HG02870 (cell line): ENCODE data around the gene BEND2.
"Not testable (repeated sequence)": the region's sequence is repeated elsewhere in the genome, so short reads cannot be mapped to it uniquely, and the experiment has no call there.

ENCODE experiments used
- ATAC-seq: cut with Tn5 transposase; IDR thresholded peaks from one replicate; pipeline ENCODE4 v1.9.1; 2021; ENCODE audit warnings: mild to moderate bottlenecking, moderate library complexity; ENCODE audit not compliant: unreplicated experiment

The BEND2 gene

DNA sequence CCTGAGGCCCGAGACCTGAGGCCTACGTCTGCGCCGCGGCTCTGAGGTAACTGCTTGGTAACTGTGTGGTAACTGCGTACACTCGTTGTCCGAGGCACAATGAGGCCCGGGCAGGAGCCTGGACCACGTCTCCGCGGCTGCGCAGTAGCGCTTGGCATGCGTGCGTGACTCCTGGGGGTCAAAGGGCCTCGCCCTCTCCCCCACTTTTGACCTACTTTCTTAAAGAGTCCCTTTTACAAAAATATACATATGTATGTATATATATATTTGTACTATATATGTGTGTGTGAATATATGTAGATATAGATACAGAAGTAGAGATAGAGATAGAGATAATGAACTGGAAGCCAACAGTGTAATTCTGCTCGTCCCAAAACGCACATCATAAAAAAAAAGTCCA lies at the start of gene BEND2:
Gene BEND2, minus strand, starts transcription at position 101 of the 400 bp plus-strand sequence. CDS start 136 bp downstream, outside the sequence.
- no peak for ATAC-seq

DNA sequence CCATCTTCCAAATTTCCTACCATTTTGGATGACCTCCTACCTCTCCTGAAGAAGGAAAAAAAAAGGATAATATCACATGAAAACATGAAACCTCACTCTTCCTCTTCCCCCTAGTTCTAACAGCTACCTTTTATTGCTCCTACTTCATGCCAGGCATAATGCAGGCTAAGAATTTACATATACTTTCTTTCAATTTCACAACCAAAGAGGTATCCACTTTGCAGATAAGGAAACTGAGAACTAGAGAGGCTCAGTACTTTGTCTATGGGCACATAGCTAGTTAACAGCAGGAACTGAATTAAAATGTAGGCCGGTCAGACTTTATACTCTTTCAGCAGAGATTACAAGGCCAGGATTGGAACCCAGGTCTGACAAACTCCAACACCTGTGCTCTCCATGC lies 34.4 kb upstream of the BEND2 start:
- no peak for ATAC-seq

DNA sequence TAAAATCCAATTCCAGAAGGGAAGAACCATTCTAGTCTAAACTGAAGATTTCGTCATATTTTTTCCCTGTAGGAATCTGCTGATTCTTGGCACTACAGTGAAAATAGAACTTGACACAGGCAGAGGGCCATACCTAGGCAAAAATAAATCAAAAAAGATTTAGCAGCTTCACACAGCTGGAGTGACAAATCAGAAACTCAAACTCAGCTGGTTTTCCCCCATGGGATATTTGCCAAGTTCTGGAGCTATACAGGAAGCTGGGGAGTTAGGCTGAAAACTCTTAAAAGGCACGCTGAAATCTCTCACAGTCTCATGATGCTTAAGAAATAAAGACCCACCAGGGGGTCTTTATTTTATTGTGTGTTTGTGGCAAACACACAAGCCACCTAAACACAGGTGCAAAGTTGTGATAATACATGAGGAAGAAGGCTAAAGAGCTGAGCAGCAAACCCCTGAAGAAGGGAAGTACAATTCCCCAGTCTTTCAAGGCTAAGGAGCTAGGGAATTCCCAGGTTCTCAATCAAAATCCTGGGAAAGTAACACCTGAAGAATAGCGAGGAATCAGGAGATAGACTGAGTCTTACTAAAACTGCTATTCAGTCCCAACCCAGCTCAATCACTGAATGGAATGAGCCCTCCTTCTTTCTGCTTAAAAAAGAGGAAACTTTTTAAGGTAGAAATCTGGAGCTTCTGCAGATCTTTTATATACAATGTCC lies 32.1 kb upstream of the BEND2 start:
- no peak for ATAC-seq

DNA sequence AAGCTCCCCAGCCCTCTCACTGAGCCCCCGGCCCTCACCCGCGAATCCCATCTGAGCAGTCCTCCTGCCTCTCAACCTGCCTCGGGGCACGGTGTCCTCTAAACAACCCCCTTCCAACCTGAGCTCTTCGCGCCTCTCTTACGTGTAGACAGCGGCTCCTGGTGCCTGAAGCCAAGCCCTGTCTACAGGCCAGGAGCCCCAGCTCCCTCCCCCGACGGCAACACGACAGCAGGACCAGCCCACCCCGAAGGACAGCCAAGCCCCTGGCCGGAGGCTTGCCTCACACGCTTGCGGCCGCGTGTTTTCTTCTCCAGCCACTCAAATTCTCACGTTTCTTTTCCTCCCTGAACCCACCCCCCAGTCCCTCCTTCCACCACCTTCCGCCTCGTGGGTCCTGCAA lies 9.0 kb upstream of the BEND2 start:
- not testable (repeated sequence) for ATAC-seq

DNA sequence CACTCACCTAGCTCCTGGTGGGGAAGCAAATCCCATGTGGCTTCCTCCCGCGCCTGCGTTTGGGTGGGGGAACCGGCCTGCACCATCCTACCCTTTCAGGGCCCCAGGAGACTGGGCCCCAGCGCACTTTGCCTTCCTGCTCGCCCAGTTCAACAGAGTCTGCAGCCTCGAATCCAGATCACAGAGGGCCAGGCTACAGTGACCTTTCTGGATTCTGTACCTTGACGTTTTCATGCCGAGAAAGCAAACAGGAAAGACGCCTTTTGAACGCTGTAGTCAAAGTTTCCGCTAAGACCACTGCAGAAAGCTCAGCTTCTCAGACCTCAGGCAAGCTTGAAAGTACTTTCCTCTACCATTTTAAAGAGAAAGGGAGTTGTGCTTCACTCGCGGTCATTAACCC lies 7.4 kb upstream of the BEND2 start:
- ATAC-seq, result no peak

DNA sequence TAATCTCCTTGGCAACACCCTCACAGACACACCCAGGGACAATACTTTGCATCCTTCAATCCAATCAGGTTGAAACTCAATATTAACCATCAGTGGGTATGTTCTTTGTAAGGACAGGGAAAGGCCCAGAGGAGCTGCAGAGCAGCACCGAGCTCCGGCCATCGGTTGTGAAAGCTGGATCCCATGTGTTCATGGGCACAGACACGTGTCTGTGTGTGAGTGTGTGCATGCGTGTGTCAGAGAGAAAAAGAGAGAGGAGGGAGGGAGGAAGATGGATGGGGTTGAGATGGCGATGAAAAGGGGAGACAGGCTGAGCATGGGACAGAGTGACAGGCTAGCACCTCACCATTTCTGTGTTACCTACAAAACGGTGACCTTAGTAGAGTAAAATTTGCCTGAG lies 6.8 kb upstream of the BEND2 start:
- no peak for ATAC-seq

DNA sequence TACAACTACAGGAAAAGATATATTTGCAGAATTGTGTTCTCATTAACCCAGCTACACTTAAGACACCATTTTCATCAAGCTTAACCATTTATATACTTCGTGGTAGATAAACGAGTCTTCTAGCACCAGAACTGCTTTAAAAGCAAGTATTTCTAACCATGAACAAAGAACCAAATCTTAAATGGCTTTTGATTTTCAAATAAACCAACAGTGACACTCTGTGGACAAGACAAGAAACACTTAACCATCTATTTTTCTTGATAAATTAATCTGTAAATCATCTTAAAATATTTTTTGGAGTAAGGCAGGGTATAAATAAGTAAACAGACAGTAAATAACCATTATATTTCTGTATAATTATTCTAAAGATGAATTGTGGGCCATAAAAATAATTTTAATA lies 10.2 kb downstream of the BEND2 start:
- no peak for ATAC-seq

DNA sequence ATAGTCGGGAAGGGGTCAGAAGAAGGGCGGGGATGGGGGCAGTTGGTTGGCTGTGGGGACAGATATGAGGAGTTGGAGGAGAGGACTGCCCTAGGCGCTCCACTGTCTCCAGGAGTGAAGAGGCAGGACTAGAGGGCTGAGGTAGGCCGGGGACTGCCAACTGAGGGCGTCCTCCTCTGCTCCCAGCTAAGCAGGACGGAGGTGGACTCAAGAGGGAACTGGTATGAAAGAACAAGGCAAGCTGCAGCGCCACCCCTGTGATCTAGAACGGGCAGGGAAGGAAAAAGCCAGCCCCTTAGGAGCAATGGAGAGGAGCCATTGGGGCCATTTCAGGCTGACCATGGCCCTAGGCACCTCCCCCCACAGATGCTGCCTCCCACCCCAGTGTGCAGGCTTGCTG lies 14.0 kb downstream of the BEND2 start:
- ATAC-seq, result no peak

DNA sequence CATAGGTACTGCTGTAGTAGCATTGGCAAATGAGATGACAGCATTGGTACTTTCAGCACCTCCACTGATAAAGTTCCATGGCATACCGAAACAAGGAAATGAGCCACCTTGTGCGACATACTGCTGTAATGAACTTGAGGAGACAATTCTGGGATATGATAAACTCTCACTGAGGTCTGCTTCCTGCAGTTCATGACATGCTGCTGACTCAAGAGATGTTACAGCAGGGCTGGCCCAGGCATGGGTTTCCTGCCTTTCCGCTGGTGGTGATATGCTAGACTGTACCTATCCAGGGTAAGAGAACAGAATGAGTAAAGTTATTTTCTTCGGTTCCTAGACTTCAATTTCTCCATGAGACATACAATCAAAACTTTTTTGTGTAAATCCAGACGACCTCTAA lies 17.1 kb downstream of the BEND2 start:
- no peak for ATAC-seq

DNA sequence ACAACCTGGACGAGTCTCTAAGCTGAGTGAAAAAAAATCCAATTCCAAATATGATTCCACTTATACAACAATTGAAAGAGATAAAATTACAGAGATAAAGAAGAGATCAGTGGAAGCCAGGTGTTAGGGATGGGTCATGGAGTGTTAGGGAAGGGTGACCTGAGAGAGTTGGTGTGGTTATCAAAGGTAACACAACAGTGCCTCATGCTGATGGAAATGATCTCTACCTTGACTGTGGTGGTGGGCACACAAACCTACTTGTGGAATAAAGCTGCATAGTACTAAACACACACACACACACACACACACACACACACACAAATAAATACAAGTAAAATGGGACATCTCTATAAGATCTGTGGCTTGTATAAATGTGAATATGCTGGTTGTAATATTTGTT lies 26.0 kb downstream of the BEND2 start:
- ATAC-seq, result no peak

DNA sequence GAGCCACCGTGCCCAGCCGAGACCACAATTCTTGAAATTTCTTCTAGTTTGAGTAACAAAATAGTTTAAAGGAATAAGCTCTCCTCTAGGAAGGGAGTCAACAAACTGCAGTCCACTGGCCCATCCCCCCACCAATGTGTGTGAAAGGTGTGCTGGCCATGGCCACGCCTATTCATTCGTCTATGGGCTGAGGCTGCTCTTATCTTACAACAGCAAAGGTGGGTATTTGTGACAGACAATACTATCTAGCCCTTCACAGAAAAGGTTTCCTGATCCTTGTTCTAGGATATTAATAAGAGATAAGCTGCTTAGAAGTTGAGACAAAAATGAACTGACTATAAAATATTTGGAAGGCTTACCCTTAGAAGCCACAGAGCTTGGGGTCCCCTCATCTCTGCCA lies 41.2 kb downstream of the BEND2 start:
- ATAC-seq, result no peak

DNA sequence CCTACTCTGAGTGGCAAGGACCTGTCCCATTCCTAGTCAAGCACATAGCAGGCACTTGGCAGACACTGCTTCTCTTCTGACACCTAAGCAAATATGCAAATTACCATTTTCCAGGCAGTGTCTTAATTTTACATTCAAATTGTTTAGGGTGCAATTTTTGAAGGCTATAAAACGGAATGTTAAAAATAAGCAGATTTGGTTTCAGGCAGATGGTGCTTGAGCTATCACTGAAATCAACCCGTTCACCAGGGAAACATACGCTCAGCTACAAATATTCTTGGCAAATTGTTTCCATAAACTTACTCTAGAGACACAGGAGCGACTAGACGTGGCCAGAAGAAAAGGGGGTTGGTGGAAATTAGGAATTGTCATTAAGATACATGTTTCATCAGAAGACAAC lies 45.7 kb downstream of the BEND2 start:
- no peak for ATAC-seq

DNA sequence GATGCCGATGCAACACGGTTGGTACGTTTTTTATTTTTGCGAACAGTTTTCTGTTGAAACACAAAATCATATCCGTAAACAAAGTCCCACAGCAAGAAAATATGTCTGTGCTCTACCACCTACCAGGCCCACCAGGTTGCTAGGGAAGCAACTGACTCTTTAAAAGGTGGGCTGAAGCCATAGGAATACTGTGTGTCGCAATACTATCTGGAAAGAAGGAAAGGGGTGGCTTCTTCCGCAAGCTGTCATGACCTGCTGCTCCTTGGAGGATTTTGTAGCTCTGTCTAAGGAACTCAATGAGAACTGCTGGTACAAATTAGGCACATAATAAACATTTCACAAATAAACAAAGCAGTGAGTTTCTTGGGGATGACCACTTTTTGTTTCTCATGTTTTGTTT lies 46.5 kb downstream of the BEND2 start:
- ATAC-seq, result no peak

DNA sequence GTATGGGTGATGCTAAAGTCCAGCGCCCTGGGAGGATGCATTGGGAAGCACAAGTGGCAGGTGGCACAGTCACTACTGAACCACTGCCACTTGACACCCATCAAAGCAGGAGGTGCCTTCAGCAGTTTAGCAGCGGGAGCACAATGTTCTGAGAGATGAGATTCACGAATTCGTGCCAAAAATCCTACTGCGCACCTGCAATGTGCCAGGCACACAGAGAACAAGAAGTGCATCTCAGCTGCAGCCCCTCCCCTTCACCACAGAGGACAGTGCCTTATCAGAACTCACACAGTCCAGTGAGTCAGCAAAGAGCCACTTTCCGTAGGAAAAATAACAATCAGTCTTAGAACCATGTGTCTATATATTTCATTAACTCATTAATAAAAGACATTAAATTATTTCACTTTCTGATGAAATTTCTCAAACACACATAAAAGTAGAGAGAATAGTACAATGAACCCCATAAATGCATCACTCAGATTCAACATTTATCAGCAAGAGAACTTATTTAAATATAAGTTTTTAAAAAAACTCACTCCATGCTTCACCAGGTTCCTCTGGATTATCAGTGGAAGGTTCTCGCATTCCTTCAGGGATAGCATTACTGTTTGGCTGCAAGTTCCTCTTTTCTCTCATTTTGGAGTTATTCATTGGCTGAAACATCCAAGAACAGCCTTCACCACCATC lies 47.0 kb downstream of the BEND2 start:
- no peak for ATAC-seq

DNA sequence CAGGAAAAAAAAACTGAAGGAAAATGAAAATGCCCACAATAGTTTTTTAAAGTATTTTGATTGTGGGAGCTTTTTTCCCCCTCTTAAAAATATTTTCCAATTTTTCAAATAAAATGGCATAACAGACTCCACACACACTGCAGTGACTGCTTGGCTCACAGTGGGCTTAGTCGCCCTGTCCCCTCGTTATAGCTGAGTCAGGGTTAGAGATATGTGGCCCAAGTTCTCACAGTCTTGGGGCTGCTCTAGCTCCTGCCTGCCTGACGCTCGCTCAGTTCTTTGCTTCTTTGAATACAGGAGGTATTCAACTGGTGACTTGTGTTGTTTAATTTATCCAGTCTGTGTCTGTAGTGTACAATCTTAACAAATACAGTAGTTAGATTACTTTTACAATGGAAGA lies 47.7 kb downstream of the BEND2 start:
- no peak for ATAC-seq

DNA sequence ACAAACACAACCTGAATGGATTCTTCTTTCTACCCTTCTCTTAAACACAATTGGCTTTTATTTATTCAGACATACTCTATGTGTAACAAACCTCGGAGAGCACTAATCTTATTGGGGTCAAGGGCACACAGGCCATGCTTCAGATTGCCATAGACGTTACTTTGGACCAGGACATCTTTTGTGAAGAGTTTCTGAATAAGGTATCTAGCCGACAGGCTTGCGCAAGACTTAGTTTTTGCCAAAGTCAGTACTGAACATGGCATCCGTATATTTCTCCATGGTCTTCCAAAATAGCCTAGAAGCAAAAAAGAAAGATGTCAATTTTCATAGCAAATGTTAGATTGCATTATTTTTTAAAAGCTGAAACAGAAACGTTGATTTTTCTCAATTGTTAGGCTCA lies 49.8 kb downstream of the BEND2 start:
- ATAC-seq, result no peak

DNA sequence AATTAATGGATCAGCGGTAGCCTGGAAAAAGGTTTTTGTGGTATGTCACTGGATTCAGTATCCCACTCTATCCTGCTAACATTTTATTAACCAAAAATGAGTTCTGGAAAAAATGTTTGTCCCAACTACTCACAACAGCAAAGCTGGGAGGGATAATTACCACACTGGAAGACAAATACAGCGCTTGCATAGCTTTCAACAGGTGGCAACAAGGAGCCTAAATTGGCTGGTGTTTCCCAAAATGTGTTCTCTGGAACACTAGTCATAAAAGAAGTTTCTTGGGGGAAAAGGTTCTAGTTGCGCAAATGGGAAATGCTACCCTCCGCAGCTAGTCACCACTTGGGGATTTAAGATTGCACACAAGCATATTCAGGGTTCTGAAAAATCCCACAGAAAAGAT lies 54.6 kb downstream of the BEND2 start:
- no peak for ATAC-seq

DNA sequence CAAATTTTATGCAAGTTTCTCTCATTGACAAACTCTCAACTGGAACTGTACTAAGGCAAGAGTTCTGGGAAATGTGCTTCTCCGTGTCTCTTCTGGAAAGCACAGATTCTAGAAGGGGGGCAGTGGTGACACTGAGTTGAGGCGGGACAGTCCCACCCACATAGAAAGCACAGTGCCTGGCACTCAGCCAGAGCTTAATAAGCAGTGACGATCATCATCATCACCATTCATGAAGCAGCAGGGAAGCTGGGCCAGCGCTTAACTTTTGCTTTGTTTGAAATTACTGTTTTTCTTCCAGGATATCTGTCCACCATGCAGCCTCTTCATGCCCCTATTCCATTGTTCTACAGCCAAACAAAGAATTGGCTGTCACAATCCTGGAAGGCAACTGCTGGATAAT lies 60.3 kb downstream of the BEND2 start:
- no peak for ATAC-seq

DNA sequence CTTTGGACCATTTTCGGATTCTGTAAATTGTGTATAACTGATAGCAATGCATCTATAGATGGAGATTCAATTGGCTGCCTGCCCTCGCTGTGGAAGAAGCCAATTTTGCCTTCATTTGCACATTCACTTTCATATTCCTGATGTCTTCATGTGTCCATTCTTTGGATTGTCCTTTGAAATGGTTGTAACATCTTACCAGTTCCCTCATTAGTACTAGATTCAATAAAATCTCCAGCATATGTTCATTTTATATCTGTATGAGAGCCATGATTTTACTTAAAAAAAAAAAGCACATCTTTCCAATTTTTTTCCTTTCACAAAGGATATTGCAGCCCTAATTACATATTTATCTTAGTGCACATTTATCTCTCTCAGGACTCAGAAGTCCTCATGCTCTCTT lies 61.7 kb downstream of the BEND2 start:
- ATAC-seq, result no peak

DNA sequence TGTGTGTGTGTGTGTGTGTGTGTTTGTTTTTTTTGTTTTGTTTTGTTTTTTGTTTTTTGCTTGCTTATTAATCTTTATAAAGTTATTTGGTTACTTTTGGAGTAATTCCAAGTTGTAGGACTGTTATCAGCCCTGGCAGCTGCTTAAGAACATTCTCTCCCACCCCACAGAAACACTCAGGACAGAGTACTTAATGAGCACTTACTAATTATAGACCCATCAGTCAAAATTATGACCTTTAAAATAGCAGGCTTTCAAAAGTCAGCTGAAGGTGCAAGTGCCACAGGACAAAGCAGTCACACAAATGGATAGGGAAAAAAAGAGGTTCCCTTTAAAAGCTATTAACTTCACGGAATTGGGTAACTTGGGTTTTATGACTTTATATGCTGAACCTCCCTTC lies 69.0 kb downstream of the BEND2 start:
- ATAC-seq, result no peak

DNA sequence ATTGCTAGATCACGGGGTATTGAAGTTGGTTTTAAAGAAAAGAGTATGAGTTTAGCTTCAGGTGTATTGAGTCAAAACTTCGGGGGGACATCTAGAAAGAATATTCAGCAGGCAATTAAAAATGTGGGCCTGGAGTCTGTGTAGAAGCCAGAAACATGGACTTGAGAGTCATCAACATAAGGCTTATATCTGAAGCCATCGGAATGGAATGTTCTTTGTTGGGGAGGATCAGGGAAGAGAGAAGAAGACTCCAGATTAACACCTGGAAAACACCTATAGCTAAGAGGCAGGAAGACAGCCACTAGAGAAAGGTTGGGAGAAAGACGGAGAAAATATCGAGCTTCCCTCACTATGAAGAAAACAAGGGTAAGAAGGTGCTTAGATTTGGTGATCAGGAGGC lies 69.5 kb downstream of the BEND2 start:
- ATAC-seq, result no peak

DNA sequence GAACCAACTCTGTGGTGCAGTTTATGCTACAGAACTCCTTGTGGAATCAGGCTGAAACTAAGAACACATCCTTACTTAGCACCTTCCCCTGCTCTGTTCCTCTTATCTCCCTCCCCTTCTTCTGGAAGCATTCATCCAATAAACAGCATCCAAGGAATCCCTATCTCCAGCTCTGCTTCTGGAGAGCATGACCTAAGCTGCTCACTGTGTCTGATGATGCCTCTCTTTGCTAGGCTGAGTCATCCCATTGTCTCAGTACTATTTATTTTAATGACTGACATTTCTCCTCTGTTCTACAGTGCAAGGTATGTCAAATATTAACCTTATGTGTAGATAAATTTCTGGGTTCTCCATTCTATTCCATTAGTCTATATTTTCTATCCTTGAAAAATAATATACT lies 71.2 kb downstream of the BEND2 start:
- ATAC-seq, result no peak

DNA sequence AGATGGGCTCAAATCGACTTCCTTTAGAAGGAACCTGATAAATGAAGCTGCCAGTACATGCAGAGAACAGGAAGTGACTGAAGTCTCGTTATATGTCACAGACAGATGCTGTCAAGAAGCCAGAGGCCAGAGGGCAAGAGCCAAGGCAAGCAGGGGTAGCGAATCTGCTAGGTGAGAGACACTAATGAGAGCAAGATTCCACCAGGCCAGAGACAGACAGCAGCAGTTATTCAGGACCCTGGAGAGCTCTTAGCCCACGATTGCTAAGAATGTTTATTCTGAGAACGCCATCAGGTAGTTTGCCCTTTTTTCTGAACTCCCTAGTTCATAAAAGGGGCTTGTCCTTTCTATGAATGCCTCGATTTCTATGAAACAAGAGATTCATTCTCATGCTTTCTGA lies 73.7 kb downstream of the BEND2 start:
- no peak for ATAC-seq
